Esophagus (tissue), 2 donors: Measurements from ENCODE around the gene RBKS. TPM values are rescaled to one million over a fixed set of nuclear protein-coding genes. Genes with fewer than 3 reads are reported as not detected.

Experiments used
- H3K27ac ChIP-seq, 2 donors: one replicate each; pipeline ENCODE4 v1.5.1; 2013; ENCODE audit warnings: low read depth in 2 of 2, mild to moderate bottlenecking in 2 of 2, inconsistent platforms in 1 of 2, low read length in 1 of 2, moderate library complexity in 1 of 2
- H3K27me3 ChIP-seq, 2 donors: one replicate each; pipeline ENCODE4 v1.6.1; 2013; ENCODE audit warnings: low read length in 2 of 2, control low read depth in 1 of 2, mild to moderate bottlenecking in 1 of 2; ENCODE audit not compliant: insufficient read depth in 2 of 2, control insufficient read depth in 1 of 2
- H3K36me3 ChIP-seq, 2 donors: one replicate each; pipeline ENCODE4 v1.6.1; 2013; ENCODE audit warnings: low read length in 1 of 2; ENCODE audit not compliant: control insufficient read depth in 2 of 2, insufficient read depth in 2 of 2
- H3K4me1 ChIP-seq, 2 donors: one replicate each; pipeline ENCODE4 v1.6.1; 2013; ENCODE audit warnings: low read length in 1 of 2; ENCODE audit not compliant: control insufficient read depth in 2 of 2, insufficient read depth in 2 of 2
- H3K4me3 ChIP-seq, 2 donors: one replicate each; pipeline ENCODE4 v1.5.1; 2013; ENCODE audit warnings: low read length in 2 of 2, mild to moderate bottlenecking in 2 of 2, low read depth in 1 of 2, moderate library complexity in 1 of 2
- H3K9me3 ChIP-seq, 2 donors: one replicate each; pipeline ENCODE4 v1.6.1; 2013; ENCODE audit warnings: mild to moderate bottlenecking in 2 of 2, low read depth in 1 of 2, low read length in 1 of 2, moderate library complexity in 1 of 2; ENCODE audit not compliant: control insufficient read depth in 2 of 2, insufficient read depth in 1 of 2
- WGBS, 2 donors: extraction: QIAGEN DNeasy Blood & Tissue Kit; methylation state at CpG; one replicate each; pipeline ENCODE4 v1.1.7; 2013; 5-methylcytosine and 5-hydroxymethylcytosine counted together
- polyA plus RNA-seq, 2 donors: library from polyadenylated mRNA; stranded (reverse); fragments of 200-250 nt; gene quantifications; one replicate each; pipeline ENCODE4 v1.2.3, GENCODE V29; 2013
- donor health status: healthy with polysubstance abuse.
- donor health status: Bipolar disorder and iron deficiency.

The RBKS gene
- polyA plus RNA-seq, 2 donors: 2.6 to 2.8 TPM

- Histone ChIP-seq H3K27ac (no peak overlapping the region), H3K27me3 (no peaks in the 10 kb centered on the region), H3K4me1 (no peaks in the 10 kb centered on the region), H3K9me3 (no peaks in the 10 kb centered on the region), H3K36me3 (no peaks in the 10 kb centered on the region), H3K4me3 (no peak overlapping the region)
- 44 to 57% methylated on average over 4 of the region's 4 CpGs for WGBS, 2 donors
Measured at GRCh38 chr2:27844821-27845255, 45.3 kb downstream of the RBKS start.

GRCh38 chr2:27843992-27844391 is 46.2 kb downstream of the RBKS start:
- Histone ChIP-seq H3K36me3 (no peaks in the 10 kb centered on the region), H3K4me3 (no peak overlapping the region), H3K9me3 (no peaks in the 10 kb centered on the region), H3K27me3 (no peaks in the 10 kb centered on the region), H3K27ac (no peak overlapping the region), H3K4me1 (no peaks in the 10 kb centered on the region)
- 86 to 89% methylated on average over 7 of the region's 7 CpGs for WGBS, 2 donors

- Histone ChIP-seq H3K27me3 (no peaks in the 10 kb centered on the region), H3K27ac (no peak overlapping the region), H3K4me1 (no peaks in the 10 kb centered on the region), H3K9me3 (no peaks in the 10 kb centered on the region), H3K4me3 (no peak overlapping the region), H3K36me3 (no peaks in the 10 kb centered on the region)
- WGBS, 2 donors: 75 to 89% methylated on average over 5 of the region's 5 CpGs
Measured at GRCh38 chr2:27842894-27843293, 47.3 kb downstream of the RBKS start.

DNA sequence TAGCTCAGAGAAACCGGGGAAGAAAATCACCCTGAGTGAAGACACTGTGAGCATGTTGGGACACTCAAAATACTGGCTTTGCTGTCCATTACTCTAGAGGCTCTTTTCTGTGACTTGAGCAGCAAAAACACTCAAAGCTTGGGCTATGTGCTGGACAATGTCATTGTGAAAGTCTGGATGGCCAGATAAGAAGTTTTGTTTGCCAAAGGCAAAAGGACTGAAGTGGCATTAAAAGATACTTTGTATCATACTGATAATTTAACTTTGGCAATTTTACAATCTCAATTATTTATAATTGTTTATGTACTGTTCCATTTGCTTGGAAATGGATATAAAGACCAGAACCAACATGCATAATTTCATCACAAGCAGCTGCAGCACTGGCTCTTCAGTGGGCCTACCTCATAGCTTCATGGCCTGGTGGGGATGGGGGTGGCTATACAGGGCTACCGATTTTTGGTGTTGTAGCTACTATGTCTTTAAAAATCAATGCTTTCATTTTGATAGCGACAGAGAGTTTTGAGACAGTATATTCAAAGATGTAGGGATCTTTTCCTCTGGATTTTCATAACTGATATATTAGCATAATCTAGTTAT is 51.1 kb downstream of the RBKS start:
- H3K27ac ChIP-seq: no peak overlapping the region
- H3K27me3 ChIP-seq: no peaks in the 10 kb centered on the region
- WGBS, 2 donors: 67 to 74% methylated on average over 3 of the region's 3 CpGs
- H3K36me3 ChIP-seq: no peaks in the 10 kb centered on the region
- H3K9me3 ChIP-seq: no peaks in the 10 kb centered on the region
- H3K4me1 ChIP-seq: no peaks in the 10 kb centered on the region
- H3K4me3 ChIP-seq: no peak overlapping the region

- H3K9me3 ChIP-seq: no peaks in the 10 kb centered on the region
- H3K4me1 ChIP-seq: no peaks in the 10 kb centered on the region
- no peak overlapping the region for H3K4me3 ChIP-seq
- H3K36me3 ChIP-seq: no peaks in the 10 kb centered on the region
- H3K27ac ChIP-seq: no peak overlapping the region
- no peaks in the 10 kb centered on the region for H3K27me3 ChIP-seq
Measured at GRCh38 chr2:27838502-27838901, 51.7 kb downstream of the RBKS start.

DNA sequence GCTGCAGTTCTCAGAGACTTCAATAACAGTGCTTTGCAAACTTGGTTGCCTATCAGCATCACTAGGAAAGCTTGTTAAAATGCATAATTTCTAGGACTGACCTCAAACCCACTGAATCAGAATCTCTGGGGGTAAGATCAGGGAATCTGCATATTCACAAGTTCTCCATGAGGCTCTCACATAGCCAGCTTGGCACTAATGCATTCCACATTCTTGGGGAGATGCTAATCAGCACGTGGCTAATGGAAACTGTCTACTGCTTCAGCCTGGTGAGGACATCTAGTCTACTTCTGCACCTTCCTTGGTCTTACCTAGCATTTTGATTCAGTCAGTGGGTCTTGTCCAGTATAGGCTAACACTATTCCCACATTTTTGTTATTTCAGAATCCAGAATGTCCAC is 56.3 kb downstream of the RBKS start:
- WGBS, 2 donors: 58 to 63% methylated on average over 1 of the region's 1 CpG
- no peaks in the 10 kb centered on the region for H3K36me3 ChIP-seq
- H3K9me3 ChIP-seq: peaks cover 0 to 4% of the 10 kb centered on the region in 2 donors
- H3K27ac ChIP-seq: no peak overlapping the region
- no peaks in the 10 kb centered on the region for H3K27me3 ChIP-seq
- no peak overlapping the region for H3K4me3 ChIP-seq
- no peaks in the 10 kb centered on the region for H3K4me1 ChIP-seq

GRCh38 chr2:27832396-27832795 is 57.8 kb downstream of the RBKS start:
- Histone ChIP-seq H3K4me1 (no peaks in the 10 kb centered on the region), H3K36me3 (no peaks in the 10 kb centered on the region), H3K4me3 (no peak overlapping the region), H3K27ac (no peak overlapping the region), H3K27me3 (no peaks in the 10 kb centered on the region), H3K9me3 (peaks cover 0 to 4% of the 10 kb centered on the region in 2 donors)
- WGBS, 2 donors: 69 to 71% methylated on average over 2 of the region's 2 CpGs

DNA sequence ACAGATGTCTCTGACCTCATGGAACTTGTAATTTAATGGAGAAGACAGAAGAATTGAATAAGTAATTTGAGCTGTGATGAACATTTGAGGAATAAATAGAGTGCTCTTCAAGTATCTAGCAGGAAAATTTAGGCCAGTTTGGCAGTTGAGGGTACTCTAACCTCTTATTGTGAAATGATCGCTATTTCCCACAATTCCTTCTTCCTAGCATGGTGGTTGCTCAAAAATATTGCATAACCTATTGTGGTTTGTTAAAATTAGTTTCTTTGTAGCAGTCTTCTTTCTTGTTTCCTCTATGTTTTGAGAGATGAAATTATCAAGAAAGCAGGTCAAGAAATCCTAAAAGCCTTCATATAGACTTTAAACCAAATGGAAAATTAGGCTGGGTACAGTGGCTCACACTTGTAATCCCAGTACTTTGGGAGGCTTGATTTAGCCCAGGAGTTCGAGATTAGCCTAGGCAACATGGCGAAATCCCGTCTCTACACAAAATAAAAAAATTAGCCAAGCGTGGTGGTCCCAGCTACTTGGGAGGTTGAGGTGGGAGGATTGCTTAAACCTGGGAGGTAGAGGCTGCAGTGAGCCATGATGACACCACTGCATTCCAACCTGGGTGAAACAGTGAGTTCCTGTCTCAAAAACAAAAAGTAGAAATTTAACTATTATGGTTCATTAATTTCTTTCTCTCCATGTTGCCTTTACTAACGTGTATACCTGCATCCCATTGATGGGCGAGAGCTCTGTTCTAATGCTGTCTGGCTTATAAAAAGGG is 58.7 kb downstream of the RBKS start:
- WGBS, 2 donors: 93% methylated on average over 7 of the region's 7 CpGs
- Histone ChIP-seq H3K27me3 (no peaks in the 10 kb centered on the region), H3K9me3 (peaks cover 0 to 4% of the 10 kb centered on the region in 2 donors), H3K4me1 (no peaks in the 10 kb centered on the region), H3K27ac (no peak overlapping the region), H3K36me3 (no peaks in the 10 kb centered on the region), H3K4me3 (no peak overlapping the region)

- H3K4me3 ChIP-seq: no peak overlapping the region
- no peak overlapping the region for H3K27ac ChIP-seq
- no peaks in the 10 kb centered on the region for H3K4me1 ChIP-seq
- WGBS, 2 donors: 85 to 95% methylated on average over 4 of the region's 4 CpGs
- H3K9me3 ChIP-seq: peaks cover 0 to 4% of the 10 kb centered on the region in 2 donors
- H3K27me3 ChIP-seq: no peaks in the 10 kb centered on the region
- no peaks in the 10 kb centered on the region for H3K36me3 ChIP-seq
Measured at GRCh38 chr2:27830656-27831055, 59.5 kb downstream of the RBKS start.

DNA sequence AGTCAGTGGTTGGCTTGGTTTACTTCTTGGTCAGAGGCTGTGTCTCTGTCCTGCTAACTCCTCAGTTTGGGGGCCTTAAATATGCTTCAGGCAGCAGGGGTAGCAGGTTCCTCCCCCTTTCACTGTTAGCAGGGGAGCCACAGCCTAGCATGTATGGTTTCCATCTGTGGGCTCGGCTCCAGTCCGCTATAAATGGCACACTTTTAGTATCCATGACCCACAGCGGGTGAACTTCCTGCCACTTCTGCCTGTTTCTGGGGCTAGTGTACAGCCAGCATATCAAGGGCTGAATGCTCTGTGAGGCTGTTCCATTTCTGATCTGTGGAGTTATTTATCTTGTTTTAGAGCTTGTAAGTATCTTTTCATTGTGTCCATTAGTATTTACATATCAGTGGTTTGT is 60.4 kb downstream of the RBKS start:
- H3K27me3 ChIP-seq: no peaks in the 10 kb centered on the region
- 88 to 89% methylated on average over 3 of the region's 3 CpGs for WGBS, 2 donors

More for the DNA sequence above, 60.4 kb downstream of the RBKS start:
- peaks cover 0 to 4% of the 10 kb centered on the region in 2 donors for H3K9me3 ChIP-seq
- H3K27ac ChIP-seq: no peak overlapping the region
- no peaks in the 10 kb centered on the region for H3K36me3 ChIP-seq
- H3K4me3 ChIP-seq: no peak overlapping the region
- H3K4me1 ChIP-seq: no peaks in the 10 kb centered on the region
